Measurements from ENCODE around the gene MBD3L5. TPM values are rescaled to one million over a fixed set of nuclear protein-coding genes. Genes with fewer than 3 reads are reported as not detected.

The MBD3L5 gene
- total and polyA plus RNA-seq, 9 of the 15 experiments (the other 6 are each of a cell fraction or from before 2014, with no cell fraction given) = not detected

GRCh38 chr19:6987850-6988249 is 42.5 kb upstream of the MBD3L5 start:
- 0% methylated on average over 4 of the region's 4 CpGs for WGBS (ENCODE audit: insufficient coverage, low coverage, missing lambda C conversion rate)
- Histone ChIP-seq H3K9me3 (replicated peaks; ENCODE audit: control insufficient read depth, insufficient read depth, low read depth, low read length) (peaks cover 2% of the 10 kb centered on the region; the same call in 1 of the 2 replicates), H3K4me3 (no peak overlapping the region), H3K27ac (ENCODE audit: extremely low read depth, low read depth, low read length) (no peak overlapping the region), H3K36me3 (ENCODE audit: control insufficient read depth, insufficient read depth, low read length) (no peaks in the 10 kb centered on the region), H3K4me2 (ENCODE audit: insufficient read depth, low read length) (no peak overlapping the region), H4K20me1 (replicated peaks; ENCODE audit: control insufficient read depth, insufficient read depth, low read length) (no peaks in the 10 kb centered on the region), H3K9ac (ENCODE audit: insufficient read depth in 1 of 2, low read depth in 2 of 2, low read length in 2 of 2) (no peak overlapping the region), H2AFZ (ENCODE audit: low read depth, low read length) (no peak overlapping the region), H3K4me1 (replicated peaks in 1 of 2; ENCODE audit: control insufficient read depth in 2 of 2, insufficient read depth in 2 of 2, low read length in 2 of 2) (no peaks in the 10 kb centered on the region), H3K9me1 (ENCODE audit: control insufficient read depth, insufficient read depth, low read length) (no peaks in the 10 kb centered on the region), H3K79me2 (ENCODE audit: control insufficient read depth, insufficient read depth, low read length) (no peaks in the 10 kb centered on the region), H3K27me3 (ENCODE audit: control insufficient read depth in 2 of 2, insufficient read depth in 2 of 2, low read length in 2 of 2) (peaks cover 0 to 21% of the 10 kb centered on the region in 2 experiments; a peak in 2 of 5 replicates)
- FAIRE-seq = no peak
- ChIA-PET POLR2A (interaction anchor here (1.1 to 1.5 kb wide), 2 partner anchors 10 to 17 kb away, joined by 3 to 4 read pairs; no protein-coding TSS in a partner anchor), CTCF (ENCODE audit: low intra/inter-chr PET ratio) (no interaction called here)
- intact Hi-C loops (cut with micrococcal nuclease) (no loop called here), in situ Hi-C loops (cut with MboI) (no loop called here)
- no peak for TF ChIP-seq HIVEP1 (CRISPR knock-in tag; IDR thresholded peaks at IDR 0.05)
- no peak for TF ChIP-seq TFAP4 (CRISPR knock-in tag; IDR thresholded peaks at IDR 0.05; ENCODE audit: borderline replicate concordance)
- no peak for TF ChIP-seq RFX1 (IDR thresholded peaks at IDR 0.05)
- no peak for TF ChIP-seq ZNF639 (CRISPR knock-in tag; conservative IDR thresholded peaks at IDR 0.05 in 1 of 2, IDR thresholded peaks at IDR 0.05 in 1 of 2)
- no peak for TF ChIP-seq AFF4 (CRISPR knock-in tag; IDR thresholded peaks at IDR 0.05)
- no peak for TF ChIP-seq ZBTB2 (IDR thresholded peaks at IDR 0.05)
- no peak for TF ChIP-seq KLF1 (tag; IDR thresholded peaks at IDR 0.05)
- TF ChIP-seq IRF9 (tag; IDR thresholded peaks at IDR 0.05) = no peak
- no peak for TF ChIP-seq NCOA2 (IDR thresholded peaks at IDR 0.05; ENCODE audit: partially characterized antibody in 2 of 2)
- ATAC-seq = no peak
- DNase-seq (ENCODE audit: extremely low read depth in 1 of 4, low spot score in 3 of 4) = no peak
- BruUV-seq (replicated peaks) = no TSS peak

Data from K562 (cell line).